NCI-H2227 (cell line): ENCODE data around the gene MRPS34.

Experiments
- DNase-seq: peaks from one replicate; lab custom pipeline; 2025; ENCODE audit not compliant: unreplicated experiment; lab: John Stamatoyannopoulos, UW

MRPS34 gene

GRCh38 chr16:1782408-1783264, 9.7 kb upstream of the MRPS34 start, which contains the start of the genes NUBP2 and SPSB3:
NUBP2 (plus strand) TSS chr16:1782960; CDS start chr16:1783021, 61 bp downstream.
SPSB3 (minus strand) TSS chr16:1782571; CDS start chr16:1781483, 1,088 bp downstream.
- peak; percentile 100 for DNase-seq

GRCh38 chr16:1781758-1782407, 8.9 kb upstream of the MRPS34 start:
- DNase-seq, result peak; percentile 67

GRCh38 chr16:1781254-1781653, 8.3 kb upstream of the MRPS34 start:
- DNase-seq, result no peak

GRCh38 chr16:1780677-1781072, 7.7 kb upstream of the MRPS34 start:
- DNase-seq, result no peak

GRCh38 chr16:1779741-1780676, 7.1 kb upstream of the MRPS34 start:
- DNase-seq, result no peak

GRCh38 chr16:1779234-1779701, 6.3 kb upstream of the MRPS34 start:
- DNase-seq, result no peak

- no peak for DNase-seq
Observed at GRCh38 chr16:1778200-1779179, 5.6 kb upstream of the MRPS34 start.

GRCh38 chr16:1777375-1778199, 4.7 kb upstream of the MRPS34 start:
- DNase-seq, result no peak

GRCh38 chr16:1776991-1777374, 4.0 kb upstream of the MRPS34 start:
- DNase-seq, result no peak

- DNase-seq, result no peak
Observed at GRCh38 chr16:1776672-1776955, 3.7 kb upstream of the MRPS34 start.

GRCh38 chr16:1775846-1776671, 3.1 kb upstream of the MRPS34 start:
- no peak for DNase-seq

- no peak for DNase-seq
Observed at GRCh38 chr16:1775006-1775845, 2.3 kb upstream of the MRPS34 start.

GRCh38 chr16:1774448-1774780, 1.5 kb upstream of the MRPS34 start:
- no peak for DNase-seq

- DNase-seq, result no peak
Observed at GRCh38 chr16:1773703-1774447, 941 bp upstream of the MRPS34 start.

GRCh38 chr16:1772362-1772907, 499 bp downstream of the MRPS34 start, which contains the start of gene EME2:
EME2 (plus strand) TSS chr16:1772810; CDS start chr16:1773228, 418 bp downstream.
- peak; percentile 71 for DNase-seq

- no peak for DNase-seq
Observed at GRCh38 chr16:1771864-1772361, 1.0 kb downstream of the MRPS34 start.
